PC-3 (cell line): ENCODE data around the gene DNAH2. TPM values are rescaled to one million over a fixed set of nuclear protein-coding genes. Genes with fewer than 3 reads are reported as not detected.
"Not testable (repeated sequence)": the region's sequence is repeated elsewhere in the genome, so short reads cannot be mapped to it uniquely, and the experiment has no call there.

ENCODE experiments used
- ATAC-seq: fragments of 200-7000 bp; cut with Tn5 transposase; 2 replicates; pipeline ENCODE4 v1.9.1; 2020; ENCODE audit warnings: mild to moderate bottlenecking, moderate library complexity
- BruUV-seq: library from RNA; stranded (reverse); fragments of 400-500 nt; replicated peaks from 2 replicates; lab custom pipeline; 2021; lab: Mats Ljungman, UMichigan
- CTCF ChIA-PET: fragments of 300-600 bp; sonication (Branson Sonifier 250); formaldehyde crosslinking; loops from one replicate; lab custom pipeline; 2022; ENCODE audit warnings: antibody characterized with exemption; lab: Charles Lee
- POLR2A ChIA-PET: fragments of 300-600 bp; sonication (Branson Sonifier 250); formaldehyde crosslinking; loops from one replicate; lab custom pipeline; 2022; ENCODE audit warnings: antibody characterized with exemption; ENCODE audit not compliant: unreplicated experiment; lab: Charles Lee
- DNase-seq: peaks from one replicate; pipeline ENCODE4 v3.0.0-alpha.2; 2015
- H2AFZ ChIP-seq: fragments of 300-600 bp; sonication (generic); 2 replicates; pipeline ENCODE4 v1.6.0; 2016; ENCODE audit warnings: antibody characterized with exemption, low read length
- H3F3A ChIP-seq: fragments of 300-600 bp; sonication (generic); one replicate; pipeline ENCODE4 v1.6.0; 2017; ENCODE audit warnings: antibody characterized with exemption, low read length, control low read depth, mild to moderate bottlenecking; ENCODE audit not compliant: unreplicated experiment
- H3K27ac ChIP-seq: fragments of 300-600 bp; sonication (generic); 2 replicates; pipeline ENCODE4 v1.5.1; 2016; ENCODE audit warnings: mild to moderate bottlenecking, low read length
- H3K27me3 ChIP-seq: fragments of 300-600 bp; sonication (generic); 2 replicates; pipeline ENCODE4 v1.6.1; 2016; ENCODE audit warnings: low read length, mixed read lengths
- H3K36me3 ChIP-seq: fragments of 300-600 bp; sonication (generic); 2 replicates; pipeline ENCODE4 v1.6.1; 2016; ENCODE audit warnings: low read depth, mixed run types, low read length, mixed read lengths
- H3K4me1 ChIP-seq: fragments of 300-600 bp; sonication (generic); 2 replicates; pipeline ENCODE4 v1.5.1; 2016; ENCODE audit warnings: low read length; ENCODE audit not compliant: insufficient read depth
- H3K4me2 ChIP-seq: fragments of 300-600 bp; sonication (generic); 2 replicates; pipeline ENCODE4 v1.6.0; 2016; ENCODE audit warnings: low read length
- H3K4me3 ChIP-seq: fragments of 300-600 bp; sonication (generic); 2 replicates; pipeline ENCODE4 v1.5.1; 2016; ENCODE audit warnings: mild to moderate bottlenecking, low read length, mixed read lengths
- H3K79me2 ChIP-seq: fragments of 300-600 bp; sonication (generic); 2 replicates; pipeline ENCODE4 v1.6.1; 2017; ENCODE audit warnings: low read length, mixed read lengths
- H3K9ac ChIP-seq: fragments of 300-600 bp; sonication (generic); 2 replicates; pipeline ENCODE4 v1.6.0; 2016; ENCODE audit warnings: mild to moderate bottlenecking, low read length
- H3K9me2 ChIP-seq: fragments of 300-600 bp; sonication (generic); replicated peaks from 2 replicates; pipeline ENCODE4 v1.6.1; 2016; ENCODE audit warnings: mixed run types, low read length, mixed read lengths
- H3K9me3 ChIP-seq: fragments of 300-600 bp; sonication (generic); 2 replicates; pipeline ENCODE4 v1.6.1; 2016; ENCODE audit warnings: low read length, mixed read lengths
- H4K20me1 ChIP-seq: fragments of 300-600 bp; sonication (generic); 2 replicates; pipeline ENCODE4 v1.6.1; 2016; ENCODE audit warnings: low read length, mixed read lengths
- CTCF ChIP-seq: fragments of 300-600 bp; sonication (generic); conservative IDR thresholded peaks from 2 replicates; pipeline ENCODE4 v1.5.1; 2017; ENCODE audit warnings: antibody characterized with exemption, low read depth, mild to moderate bottlenecking, low read length
- EZH2 ChIP-seq: fragments of 300-600 bp; sonication (generic); IDR thresholded peaks from one replicate; pipeline ENCODE4 v1.6.1; 2017; ENCODE audit warnings: antibody characterized with exemption, mild to moderate bottlenecking, low read length; ENCODE audit not compliant: unreplicated experiment
- EZH2phosphoT487 ChIP-seq: fragments of 300-600 bp; sonication (generic); IDR thresholded peaks from 2 replicates; pipeline ENCODE4 v1.6.1; 2018; ENCODE audit warnings: mild to moderate bottlenecking, antibody characterized with exemption, low read length, borderline replicate concordance
- intact Hi-C: fragments of 100-400 bp; cut with micrococcal nuclease; formaldehyde crosslinking; loops from 2 replicates; pipeline ENCODE4 v1.9.0; 2023
- total RNA-seq: library from RNA; depleted of rRNA; stranded (reverse); fragments of >200 nt; gene quantifications from 2 replicates; pipeline ENCODE4 v1.2.3, GENCODE V29; 2014

The DNAH2 gene
- total RNA-seq, 1 experiment from 2014 or later = 0.62 TPM

- no peak for TF ChIP-seq EZH2phosphoT487
- no peak for TF ChIP-seq CTCF
- TF ChIP-seq EZH2 = no peak
- Histone ChIP-seq H3K9me2 (no peaks in the 10 kb centered on the region), H3K4me2 (peak overlapping the region; percentile 97), H3K79me2 (peaks cover 50% of the 10 kb centered on the region), H3K4me3 (peak overlapping the region; percentile 90), H2AFZ (no peak overlapping the region; the same call in 1 of the 2 replicates), H3F3A (no peaks in the 10 kb centered on the region), H3K27ac (no peak overlapping the region), H3K9ac (peak overlapping the region; percentile 94), H3K4me1 (peaks cover 21% of the 10 kb centered on the region), H4K20me1 (no peaks in the 10 kb centered on the region), H3K27me3 (no peaks in the 10 kb centered on the region), H3K36me3 (no peaks in the 10 kb centered on the region; the same call in 1 of the 2 replicates), H3K9me3 (no peaks in the 10 kb centered on the region)
- ChIA-PET CTCF (no interaction called here), POLR2A (no interaction called here)
- intact Hi-C loops = no loop called here
- ATAC-seq (no peak), DNase-seq (no peak)
- no TSS peak for BruUV-seq
Observed at GRCh38 chr17:7859028-7859427, 141.5 kb downstream of the DNAH2 start.

- Histone ChIP-seq H3K27me3 (no peaks in the 10 kb centered on the region), H3K9ac (no peak overlapping the region), H2AFZ (no peak overlapping the region), H3F3A (no peaks in the 10 kb centered on the region), H3K27ac (no peak overlapping the region), H3K79me2 (peaks cover 32% of the 10 kb centered on the region), H3K36me3 (peaks cover 4% of the 10 kb centered on the region; the same call in 1 of the 2 replicates), H3K4me2 (no peak overlapping the region), H4K20me1 (no peaks in the 10 kb centered on the region), H3K4me1 (peaks cover 11% of the 10 kb centered on the region; the same call in 1 of the 2 replicates), H3K9me2 (no peaks in the 10 kb centered on the region), H3K9me3 (no peaks in the 10 kb centered on the region), H3K4me3 (no peak overlapping the region)
- no peak for TF ChIP-seq EZH2phosphoT487
- TF ChIP-seq CTCF = peak; percentile 68
- no peak for TF ChIP-seq EZH2
- no TSS peak for BruUV-seq
- intact Hi-C loops = loop anchor here (1.0 to 2.0 kb wide), 3 partner anchors 24 to 126 kb away; no protein-coding TSS in a partner anchor
- CTCF ChIA-PET = interaction anchor here (0.6 kb wide), 1 partner anchor 78 kb away, joined by 4 read pairs; no protein-coding TSS in a partner anchor
- POLR2A ChIA-PET = no interaction called here
- DNase-seq = peak; percentile 60
- ATAC-seq = no peak
Observed at GRCh38 chr17:7862692-7863437, 145.3 kb downstream of the DNAH2 start.

GRCh38 chr17:7864384-7864783 is 146.8 kb downstream of the DNAH2 start:
- H3K27me3 ChIP-seq, BruUV-seq, H3K27ac ChIP-seq, H3K4me1 ChIP-seq, ATAC-seq, H2AFZ ChIP-seq, intact Hi-C loops, H3K9me2 ChIP-seq, H3F3A ChIP-seq, H3K4me3 ChIP-seq, CTCF ChIA-PET, POLR2A ChIA-PET, H4K20me1 ChIP-seq, H3K36me3 ChIP-seq, H3K9ac ChIP-seq, H3K4me2 ChIP-seq, H3K9me3 ChIP-seq, DNase-seq: not testable (repeated sequence)
- H3K79me2 ChIP-seq = peaks cover 17% of the 10 kb centered on the region
